ENCODE data around the gene RPP21. TPM values are rescaled to one million over a fixed set of nuclear protein-coding genes. Genes with fewer than 3 reads are reported as not detected.

The RPP21 gene
- total and polyA plus RNA-seq, 10 of the 15 experiments (the other 5 are each of a cell fraction or from before 2014, with no cell fraction given), result 14.3 to 94.6 (median 42.1) TPM

- Histone ChIP-seq H2AFZ (ENCODE audit: control insufficient read depth, low read depth, low read length) (no peak overlapping the region), H3K4me1 (ENCODE audit: control insufficient read depth, insufficient read depth, low read length) (peaks cover 6% of the 10 kb centered on the region), H3K79me2 (ENCODE audit: control insufficient read depth, insufficient read depth, low read length) (peaks cover 64% of the 10 kb centered on the region), H3K9me3 (replicated peaks; ENCODE audit: control insufficient read depth, insufficient read depth, low read length) (no peaks in the 10 kb centered on the region; the same call in 2 of the 3 replicates), H3K36me3 (ENCODE audit: control insufficient read depth in 2 of 2, insufficient read depth in 2 of 2, low read length in 1 of 2) (peaks cover 2 to 11% of the 10 kb centered on the region in 2 experiments), H4K20me1 (ENCODE audit: control insufficient read depth, insufficient read depth) (0 out of 2 replicates have a peak, but pooled peaks cover 3% of the 10 kb centered on the region), H3K4me3 (no peak overlapping the region), H3K9ac (ENCODE audit: control insufficient read depth, insufficient read depth, low read length) (no peak overlapping the region), H3K27me3 (replicated peaks in 1 of 2; ENCODE audit: control insufficient read depth in 2 of 2, insufficient read depth in 2 of 2, low read length in 1 of 2) (no peaks in the 10 kb centered on the region), H3K4me2 (ENCODE audit: control insufficient read depth, insufficient read depth) (no peak overlapping the region), H3K27ac (ENCODE audit: control insufficient read depth, insufficient read depth) (no peak overlapping the region)
- FAIRE-seq, result no peak
- 95% methylated on average over 1 of the region's 1 CpG for WGBS (ENCODE audit: insufficient coverage, insufficient replicate concordance, low lambda C conversion rate, missing lambda C conversion rate)
- ChIA-PET SMC1A (ENCODE audit: uncharacterized antibody, unreplicated experiment) (interaction anchor here (0.6 kb wide), 1 partner anchor 220 kb away, joined by 3 read pairs; no protein-coding TSS in a partner anchor), CTCF (no interaction called here), POLR2A (interaction anchor here (0.6 kb wide), 1 partner anchor 11 kb away, joined by 3 read pairs; no protein-coding TSS in a partner anchor), RAD21 (ENCODE audit: unreplicated experiment) (no interaction called here)
- DNase-seq (ENCODE audit: low read depth, low spot score), result no peak
- in situ Hi-C loops (cut with MboI) (no loop called here), intact Hi-C loops (cut with micrococcal nuclease; ENCODE audit: unreplicated experiment) (no loop called here)
- BruUV-seq (replicated peaks), result no TSS peak
- ATAC-seq, result no peak
- TF ChIP-seq CTCF (IDR thresholded peaks at IDR 0.05 in 2 of 3, conservative IDR thresholded peaks at IDR 0.05 in 1 of 3; ENCODE audit: control insufficient read depth in 2 of 3, extremely low read depth in 1 of 3, insufficient read depth in 1 of 3, low read depth in 3 of 3, low read length in 3 of 3), result no peak
- TF ChIP-seq PKNOX1 (IDR thresholded peaks at IDR 0.05), result no peak
- no peak for TF ChIP-seq BMI1 (IDR thresholded peaks at IDR 0.05; ENCODE audit: borderline replicate concordance)
- no peak for TF ChIP-seq HSF1 (IDR thresholded peaks at IDR 0.05; ENCODE audit: low read depth, low read length)
- no peak for TF ChIP-seq YY1 (IDR thresholded peaks at IDR 0.05; ENCODE audit: low read depth, low read length)
- no peak for TF ChIP-seq CHD2 (IDR thresholded peaks at IDR 0.05; ENCODE audit: borderline replicate concordance, low read depth, low read length)
- TF ChIP-seq JUNB (IDR thresholded peaks at IDR 0.05), result no peak
- no peak for TF ChIP-seq ETV6 (conservative IDR thresholded peaks at IDR 0.05 in 1 of 2, IDR thresholded peaks at IDR 0.05 in 1 of 2; ENCODE audit: borderline replicate concordance in 1 of 2, low read depth in 1 of 2)
- TF ChIP-seq ZNF217 (IDR thresholded peaks at IDR 0.05), result no peak
- TF ChIP-seq BCLAF1 (IDR thresholded peaks at IDR 0.05), result no peak
- TF ChIP-seq NR2C2 (IDR thresholded peaks at IDR 0.05; ENCODE audit: borderline replicate concordance, control insufficient read depth, insufficient read length, low read depth), result no peak
- no peak for TF ChIP-seq SUPT20H (IDR thresholded peaks at IDR 0.05; ENCODE audit: borderline replicate concordance, control insufficient read depth, low read depth, low read length)
- no peak for TF ChIP-seq POLR2A (IDR thresholded peaks at IDR 0.05; ENCODE audit: low read depth, low read length)
- TF ChIP-seq EP300 (IDR thresholded peaks at IDR 0.05; ENCODE audit: borderline replicate concordance in 1 of 2, control insufficient read depth in 1 of 2, low read depth in 2 of 2, low read length in 2 of 2), result no peak
- no peak for TF ChIP-seq ZZZ3 (IDR thresholded peaks at IDR 0.05; ENCODE audit: control insufficient read depth, insufficient read length, low read depth)
- no peak for TF ChIP-seq CBFB (IDR thresholded peaks at IDR 0.05; ENCODE audit: low read depth)
Measured at GRCh38 chr6:30319146-30319835, 25.7 kb upstream of the RPP21 start.
